Stimulated activated CD4-positive, alpha-beta T cell treated with anti-CD3 and anti-CD28 coated beads, Interleukin-4, amount 100 ng/mL, for 1 hour (primary cell): ENCODE results near the gene PARP3.

ENCODE experiments used
- DNase-seq: peaks from one replicate; pipeline ENCODE4 v3.0.0-alpha.2; 2020

Gene PARP3

GRCh38 chr3:51934139-51934850 is 7.9 kb upstream of the PARP3 start:
- no peak for DNase-seq

GRCh38 chr3:51934991-51935885 is 6.9 kb upstream of the PARP3 start:
- DNase-seq, result no peak

GRCh38 chr3:51935886-51936755 is 6.0 kb upstream of the PARP3 start:
- no peak for DNase-seq

- DNase-seq, result no peak
These were observed 5.1 kb upstream of the PARP3 start for GRCh38 chr3:51937014-51937413.

GRCh38 chr3:51937611-51938450 is 4.3 kb upstream of the PARP3 start:
- DNase-seq, result no peak

GRCh38 chr3:51938780-51939425 is 3.3 kb upstream of the PARP3 start:
- DNase-seq, result no peak

- DNase-seq, result no peak
These were observed 1.3 kb upstream of the PARP3 start for GRCh38 chr3:51940648-51941462.

- DNase-seq, result no peak
These were observed 733 bp upstream of the PARP3 start for GRCh38 chr3:51941463-51941797.

GRCh38 chr3:51942603-51943450 is 664 bp downstream of the PARP3 start:
- DNase-seq, result peak; percentile 62

- no peak for DNase-seq
These were observed 1.6 kb downstream of the PARP3 start for GRCh38 chr3:51943451-51944391.

- no peak for DNase-seq
These were observed 2.4 kb downstream of the PARP3 start for GRCh38 chr3:51944451-51945021.

- no peak for DNase-seq
These were observed 3.1 kb downstream of the PARP3 start for GRCh38 chr3:51945031-51945840.

- DNase-seq, result no peak
These were observed 4.0 kb downstream of the PARP3 start for GRCh38 chr3:51945926-51946705.

- DNase-seq, result no peak
These were observed 4.6 kb downstream of the PARP3 start for GRCh38 chr3:51946796-51947195.

- no peak for DNase-seq
These were observed 5.2 kb downstream of the PARP3 start for GRCh38 chr3:51947215-51947900.

- DNase-seq, result no peak
These were observed 5.9 kb downstream of the PARP3 start for GRCh38 chr3:51948016-51948580.
